Caco-2 (cell line): ENCODE data around the gene PDE4D. TPM values are rescaled to one million over a fixed set of nuclear protein-coding genes. Genes with fewer than 3 reads are reported as not detected.

Experiments
- BruUV-seq: library from RNA; stranded (reverse); fragments of 400-500 nt; replicated peaks from 2 replicates; lab custom pipeline; 2021; lab: Mats Ljungman, UMichigan
- CTCF ChIA-PET: fragments of 300-600 bp; sonication (Branson Sonifier 250); formaldehyde crosslinking; loops from one replicate; lab custom pipeline; 2022; ENCODE audit warnings: antibody characterized with exemption; lab: Charles Lee
- POLR2A ChIA-PET: fragments of 300-600 bp; sonication (Branson Sonifier 250); formaldehyde crosslinking; loops from one replicate; lab custom pipeline; 2022; ENCODE audit warnings: antibody characterized with exemption; lab: Charles Lee
- DNase-seq, 2 experiments: peaks; one replicate each; pipeline versions ENCODE4 v3.0.0 to v3.0.0-alpha.2; 2020 to 2022
- H3K27me3 ChIP-seq: replicated peaks from 2 replicates; pipeline ENCODE4 v1.6.0; 2011; ENCODE audit warnings: low read length; ENCODE audit not compliant: control insufficient read depth, insufficient read depth
- H3K36me3 ChIP-seq: 2 replicates; pipeline ENCODE4 v1.5.1; 2011; ENCODE audit warnings: low read length; ENCODE audit not compliant: control insufficient read depth, insufficient read depth
- H3K4me1 ChIP-seq: fragments of 250-450 bp; sonication (Bioruptor Pico); 2 replicates; pipeline ENCODE4 v1.5.1; 2020; ENCODE audit warnings: mild to moderate bottlenecking
- H3K4me3 ChIP-seq: 2 replicates; pipeline ENCODE4 v1.5.1; 2011; ENCODE audit warnings: low read depth, mild to moderate bottlenecking, control low read depth, low read length
- H3K9me3 ChIP-seq: fragments of 250-450 bp; sonication (Bioruptor Pico); 2 replicates; pipeline ENCODE4 v1.5.1; 2020; ENCODE audit warnings: mild to moderate bottlenecking, moderate library complexity
- H3K27ac Mint-ChIP-seq: one replicate; pipeline ENCODE4 v1.8.0; 2022; ENCODE audit warnings: mixed read lengths; ENCODE audit not compliant: unreplicated experiment
- H3K27me3 Mint-ChIP-seq: one replicate; pipeline ENCODE4 v1.8.0; 2022; ENCODE audit warnings: mixed read lengths; ENCODE audit not compliant: insufficient read depth, unreplicated experiment
- H3K36me3 Mint-ChIP-seq: one replicate; pipeline ENCODE4 v1.8.0; 2022; ENCODE audit warnings: mild to moderate bottlenecking, mixed read lengths; ENCODE audit not compliant: insufficient read depth, unreplicated experiment
- H3K4me1 Mint-ChIP-seq: one replicate; pipeline ENCODE4 v1.8.0; 2022; ENCODE audit warnings: low read depth, mixed read lengths; ENCODE audit not compliant: unreplicated experiment
- H3K4me3 Mint-ChIP-seq: one replicate; pipeline ENCODE4 v1.8.0; 2022; ENCODE audit warnings: mild to moderate bottlenecking, moderate library complexity, mixed read lengths; ENCODE audit not compliant: unreplicated experiment
- H3K9me3 Mint-ChIP-seq: one replicate; pipeline ENCODE4 v1.8.0; 2022; ENCODE audit warnings: mixed read lengths; ENCODE audit not compliant: unreplicated experiment
- CTCF ChIP-seq, 2 experiments: fragments of 200-600 bp in 1 of 2; IDR thresholded peaks; 1 replicate in 1 of 2; 2 replicates in 1 of 2; pipeline versions ENCODE4 v1.5.1 to v1.8.0; 2011 to 2022; ENCODE audit warnings: antibody characterized with exemption in 1 of 2, control low read depth in 1 of 2, inconsistent platforms in 1 of 2, low read depth in 1 of 2, low read length in 1 of 2, mild to moderate bottlenecking in 1 of 2, moderate library complexity in 1 of 2; ENCODE audit not compliant: insufficient read depth in 1 of 2, severe bottlenecking in 1 of 2, unreplicated experiment in 1 of 2
- intact Hi-C: fragments of 100-400 bp; cut with micrococcal nuclease; formaldehyde crosslinking; loops from one replicate; pipeline ENCODE4 v1.10.0; 2022; ENCODE audit not compliant: unreplicated experiment
- total RNA-seq: library from RNA; stranded (reverse); gene quantifications from 2 replicates; pipeline ENCODE4 v1.2.3, GENCODE V29; 2022

The PDE4D gene
- total RNA-seq, 1 experiment from 2014 or later: 89.8 TPM

DNA sequence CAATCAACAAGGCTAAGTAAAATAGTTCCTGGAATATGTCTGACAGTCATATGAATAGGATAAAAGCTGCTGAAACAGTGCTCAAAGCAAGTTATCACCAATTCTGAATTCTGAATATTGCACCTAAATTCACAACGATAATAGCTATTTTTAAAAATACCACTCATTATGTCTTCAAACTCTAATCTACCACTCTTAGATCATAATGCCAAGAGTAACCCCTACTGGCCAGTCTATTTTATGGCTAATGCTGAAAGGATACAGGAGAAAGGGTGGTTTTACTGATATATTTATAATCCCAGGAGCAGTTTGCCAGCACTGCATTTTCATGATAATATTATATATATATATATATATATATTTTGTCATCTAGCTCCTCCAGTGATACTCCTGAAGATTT lies 232.8 kb downstream of the PDE4D start:
- peak in 1 of 2 experiments; percentile 18 for DNase-seq
- H3K4me3 ChIP-seq: no peak overlapping the region
- Mint-ChIP-seq H3K36me3 (no peaks in the 10 kb centered on the region), H3K4me3 (no peak overlapping the region), H3K4me1 (peaks cover 7% of the 10 kb centered on the region), H3K9me3 (no peaks in the 10 kb centered on the region), H3K27me3 (no peaks in the 10 kb centered on the region), H3K27ac (no peak overlapping the region)
- peak in 1 of 2 experiments; percentile 29 for TF ChIP-seq CTCF (IDR thresholded peaks at IDR 0.05; ENCODE audit: insufficient read depth in 1 of 2, low read depth in 1 of 2, low read length in 1 of 2, severe bottlenecking in 1 of 2, unreplicated experiment in 1 of 2)
- POLR2A ChIA-PET: no interaction called here
- CTCF ChIA-PET: interaction anchor here (0.7 to 1.7 kb wide), 3 partner anchors 13 to 1063 kb away, joined by 4 to 9 read pairs (median 4); no protein-coding TSS in a partner anchor
- H3K27me3 ChIP-seq: no peaks in the 10 kb centered on the region
- intact Hi-C loops: loop anchor here (1.0 kb wide), 1 partner anchor 154 kb away; no protein-coding TSS in a partner anchor
- H3K4me1 ChIP-seq: peaks cover 17% of the 10 kb centered on the region
- no TSS peak for BruUV-seq
- H3K36me3 ChIP-seq: no peaks in the 10 kb centered on the region
- H3K9me3 ChIP-seq: no peaks in the 10 kb centered on the region

DNA sequence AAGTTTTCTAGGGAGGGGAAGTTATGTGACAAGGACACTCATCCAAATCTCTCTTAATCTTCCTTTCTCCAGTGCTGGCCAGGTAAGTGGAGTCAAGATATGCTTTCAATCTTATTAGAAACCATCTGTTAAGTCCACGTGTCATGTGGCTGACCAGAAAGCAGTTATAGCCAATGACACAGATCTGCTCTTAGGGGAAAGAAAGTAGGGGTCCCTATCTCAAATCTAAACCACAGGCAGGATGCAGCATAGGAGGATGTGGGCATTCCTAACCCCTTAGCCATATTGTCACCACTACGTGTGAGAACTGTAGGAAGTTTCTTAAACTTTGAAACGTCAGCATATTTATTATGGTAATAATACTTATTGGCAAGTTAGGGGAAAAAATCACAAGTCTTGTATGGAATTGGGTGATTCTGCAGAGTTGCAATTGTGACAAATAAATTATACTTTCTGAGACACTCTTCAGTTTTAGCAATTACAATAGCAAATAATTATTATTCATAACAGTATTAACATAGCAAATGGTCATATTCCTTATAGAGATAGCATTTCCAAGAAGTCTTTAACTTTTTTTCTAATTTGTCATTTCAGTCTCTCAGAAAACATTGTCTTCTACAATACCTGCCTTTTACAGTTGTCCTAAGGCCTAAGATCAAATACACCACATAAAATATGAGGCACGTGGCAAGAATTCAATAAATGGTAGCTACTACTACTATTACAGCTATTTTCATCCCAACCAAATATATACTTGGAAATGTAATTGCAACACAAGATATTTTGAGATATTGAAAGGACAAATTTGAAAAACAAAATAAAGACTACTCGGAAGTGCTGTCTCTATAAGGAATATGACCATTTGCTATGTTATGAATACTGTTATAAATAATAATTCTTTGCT lies 236.9 kb downstream of the PDE4D start:
- H3K4me1 ChIP-seq: peaks cover 9% of the 10 kb centered on the region
- BruUV-seq: no TSS peak
- H3K36me3 Mint-ChIP-seq: no peaks in the 10 kb centered on the region
- no peak overlapping the region for H3K4me3 Mint-ChIP-seq
- H3K4me3 ChIP-seq: no peak overlapping the region
- POLR2A ChIA-PET: no interaction called here
- no peaks in the 10 kb centered on the region for H3K27me3 ChIP-seq
- H3K9me3 ChIP-seq: no peaks in the 10 kb centered on the region
- intact Hi-C loops: no loop called here
- peaks cover 3% of the 10 kb centered on the region for H3K4me1 Mint-ChIP-seq
- no peak overlapping the region for H3K27ac Mint-ChIP-seq
- DNase-seq: no peak
- no peaks in the 10 kb centered on the region for H3K36me3 ChIP-seq
- TF ChIP-seq CTCF (IDR thresholded peaks at IDR 0.05; ENCODE audit: insufficient read depth in 1 of 2, low read depth in 1 of 2, low read length in 1 of 2, severe bottlenecking in 1 of 2, unreplicated experiment in 1 of 2): no peak
- no peaks in the 10 kb centered on the region for H3K27me3 Mint-ChIP-seq
- CTCF ChIA-PET: no interaction called here
- no peaks in the 10 kb centered on the region for H3K9me3 Mint-ChIP-seq

DNA sequence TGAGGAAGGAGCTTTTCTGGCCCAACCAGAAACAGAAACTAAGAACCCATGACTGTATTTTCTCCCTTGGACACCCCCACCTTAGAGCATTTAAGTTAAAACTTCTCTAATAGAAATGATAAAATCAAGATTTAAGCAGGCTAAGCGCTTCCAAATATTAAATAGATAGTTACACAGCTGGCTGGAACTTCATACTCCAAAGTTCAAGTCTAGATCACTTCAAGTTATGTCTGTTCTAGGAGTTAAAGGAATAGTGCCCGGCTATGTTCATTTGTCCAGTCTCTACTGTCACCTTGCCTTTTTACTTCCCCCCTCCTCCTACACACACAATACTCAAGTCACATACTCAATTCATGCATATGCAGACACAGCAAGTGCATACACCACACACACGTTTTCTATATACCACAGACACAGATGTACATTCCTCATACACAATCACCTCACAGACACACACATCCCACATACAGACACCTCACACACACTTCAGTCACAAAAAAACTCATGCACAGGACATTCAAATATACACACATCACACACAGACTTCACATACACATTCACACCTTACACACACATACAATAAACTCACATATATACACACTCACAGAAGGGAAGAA lies 237.7 kb downstream of the PDE4D start:
- no peak for DNase-seq
- H3K27me3 ChIP-seq: no peaks in the 10 kb centered on the region
- H3K4me1 ChIP-seq: 0 out of 2 replicates have a peak, but pooled peaks cover 4% of the 10 kb centered on the region
- ChIA-PET CTCF (no interaction called here), POLR2A (no interaction called here)
- BruUV-seq: no TSS peak
- H3K36me3 ChIP-seq: no peaks in the 10 kb centered on the region
- Mint-ChIP-seq H3K4me3 (no peak overlapping the region), H3K36me3 (no peaks in the 10 kb centered on the region), H3K27me3 (no peaks in the 10 kb centered on the region), H3K27ac (no peak overlapping the region), H3K9me3 (no peaks in the 10 kb centered on the region), H3K4me1 (no peaks in the 10 kb centered on the region)
- H3K4me3 ChIP-seq: no peak overlapping the region
- TF ChIP-seq CTCF (IDR thresholded peaks at IDR 0.05; ENCODE audit: insufficient read depth in 1 of 2, low read depth in 1 of 2, low read length in 1 of 2, severe bottlenecking in 1 of 2, unreplicated experiment in 1 of 2): no peak
- intact Hi-C loops: no loop called here
- no peaks in the 10 kb centered on the region for H3K9me3 ChIP-seq
